Measurements from ENCODE around the gene IQSEC3.

Gene IQSEC3

GRCh38 chr12:211142-211465, 144.5 kb downstream of the IQSEC3 start:
- 100% methylated on average over 3 of the region's 3 CpGs for WGBS (ENCODE audit: insufficient coverage)
- H3K27me3 ChIP-seq (replicated peaks in 2 of 5; ENCODE audit: control insufficient read depth in 4 of 5, insufficient read depth in 5 of 5, low read length in 4 of 5): peaks cover 0 to 19% (median 15%) of the 10 kb centered on the region in 5 experiments
- H3K36me3 ChIP-seq (ENCODE audit: control insufficient read depth in 4 of 4, insufficient read depth in 4 of 4, low read length in 3 of 4): no peaks in the 10 kb centered on the region
- DNase-seq: no peak
- no peaks in the 10 kb centered on the region for H3K9me3 ChIP-seq (ENCODE audit: control extremely low read depth in 1 of 5, control insufficient read depth in 4 of 5, insufficient read depth in 2 of 5, low read depth in 1 of 5, low read length in 4 of 5)
- no peak overlapping the region for H3K27ac ChIP-seq (ENCODE audit: insufficient read depth in 1 of 2, low read depth in 1 of 2, low read length in 2 of 2, poor library complexity in 1 of 2, severe bottlenecking in 2 of 2)
- ChIA-PET POLR2A (no interaction called here), CTCF (interaction anchor here (1.0 to 5.2 kb wide), 3 partner anchors 10 to 103 kb away, joined by 3 to 31 read pairs (median 3); no protein-coding TSS in a partner anchor)
- H3K4me3 ChIP-seq (ENCODE audit: control insufficient read depth in 1 of 7, extremely low read depth in 1 of 7, insufficient read depth in 4 of 7, low read depth in 2 of 7, low read length in 6 of 7): no peak overlapping the region
- peaks cover 0 to 15% (median 11%) of the 10 kb centered on the region in 4 experiments for H3K4me1 ChIP-seq (ENCODE audit: control extremely low read depth in 1 of 4, control insufficient read depth in 4 of 4, insufficient read depth in 4 of 4, low read length in 3 of 4)

- 92% methylated on average over 15 of the region's 16 CpGs for WGBS (ENCODE audit: insufficient coverage)
- Histone ChIP-seq H3K9me3 (ENCODE audit: control extremely low read depth in 1 of 5, control insufficient read depth in 4 of 5, insufficient read depth in 2 of 5, low read depth in 1 of 5, low read length in 4 of 5) (no peaks in the 10 kb centered on the region), H3K4me1 (ENCODE audit: control extremely low read depth in 1 of 4, control insufficient read depth in 4 of 4, insufficient read depth in 4 of 4, low read length in 3 of 4) (peaks cover 0 to 15% (median 11%) of the 10 kb centered on the region in 4 experiments), H3K36me3 (ENCODE audit: control insufficient read depth in 4 of 4, insufficient read depth in 4 of 4, low read length in 3 of 4) (no peaks in the 10 kb centered on the region), H3K4me3 (ENCODE audit: control insufficient read depth in 1 of 7, extremely low read depth in 1 of 7, insufficient read depth in 4 of 7, low read depth in 2 of 7, low read length in 6 of 7) (no peak overlapping the region), H3K27me3 (replicated peaks in 2 of 5; ENCODE audit: control insufficient read depth in 4 of 5, insufficient read depth in 5 of 5, low read length in 4 of 5) (peaks cover 0 to 19% (median 9%) of the 10 kb centered on the region in 5 experiments), H3K27ac (ENCODE audit: insufficient read depth in 1 of 2, low read depth in 1 of 2, low read length in 2 of 2, poor library complexity in 1 of 2, severe bottlenecking in 2 of 2) (no peak overlapping the region)
- no peak for DNase-seq
- ChIA-PET POLR2A (no interaction called here), CTCF (interaction anchor here (1.0 to 5.2 kb wide), 3 partner anchors 9 to 104 kb away, joined by 3 to 31 read pairs (median 3); no protein-coding TSS in a partner anchor)
Observed at GRCh38 chr12:211639-212414, 145.3 kb downstream of the IQSEC3 start.

GRCh38 chr12:212415-212714, 145.8 kb downstream of the IQSEC3 start:
- 52% methylated on average over 6 of the region's 8 CpGs for WGBS (ENCODE audit: insufficient coverage)
- peaks cover 0 to 19% (median 9%) of the 10 kb centered on the region in 5 experiments for H3K27me3 ChIP-seq (replicated peaks in 2 of 5; ENCODE audit: control insufficient read depth in 4 of 5, insufficient read depth in 5 of 5, low read length in 4 of 5)

GRCh38 chr12:212715-213526, 146.4 kb downstream of the IQSEC3 start:
- Histone ChIP-seq H3K4me1 (ENCODE audit: control extremely low read depth in 1 of 4, control insufficient read depth in 4 of 4, insufficient read depth in 4 of 4, low read length in 3 of 4) (peaks cover 0 to 15% (median 11%) of the 10 kb centered on the region in 4 experiments), H3K4me3 (ENCODE audit: control insufficient read depth in 1 of 7, extremely low read depth in 1 of 7, insufficient read depth in 4 of 7, low read depth in 2 of 7, low read length in 6 of 7) (no peak overlapping the region), H3K27ac (ENCODE audit: insufficient read depth in 1 of 2, low read depth in 1 of 2, low read length in 2 of 2, poor library complexity in 1 of 2, severe bottlenecking in 2 of 2) (no peak overlapping the region), H3K9me3 (ENCODE audit: control extremely low read depth in 1 of 5, control insufficient read depth in 4 of 5, insufficient read depth in 2 of 5, low read depth in 1 of 5, low read length in 4 of 5) (no peaks in the 10 kb centered on the region), H3K36me3 (ENCODE audit: control insufficient read depth in 4 of 4, insufficient read depth in 4 of 4, low read length in 3 of 4) (no peaks in the 10 kb centered on the region), H3K27me3 (replicated peaks in 2 of 5; ENCODE audit: control insufficient read depth in 4 of 5, insufficient read depth in 5 of 5, low read length in 4 of 5) (peaks cover 0 to 19% (median 9%) of the 10 kb centered on the region in 5 experiments)
- peak in 1 of 3 donors; percentile 15 for DNase-seq
- CTCF ChIA-PET: interaction anchor here (1.0 to 5.2 kb wide), 3 partner anchors 8 to 12 kb away, joined by 4 to 31 read pairs (median 6); no protein-coding TSS in a partner anchor
- POLR2A ChIA-PET: no interaction called here
- WGBS (ENCODE audit: insufficient coverage): 65% methylated on average over 14 of the region's 22 CpGs

More at GRCh38 chr12:212415-212714, 145.8 kb downstream of the IQSEC3 start:
- H3K4me1 ChIP-seq (ENCODE audit: control extremely low read depth in 1 of 4, control insufficient read depth in 4 of 4, insufficient read depth in 4 of 4, low read length in 3 of 4): peaks cover 0 to 15% (median 11%) of the 10 kb centered on the region in 4 experiments
- H3K36me3 ChIP-seq (ENCODE audit: control insufficient read depth in 4 of 4, insufficient read depth in 4 of 4, low read length in 3 of 4): no peaks in the 10 kb centered on the region
- no peak overlapping the region for H3K27ac ChIP-seq (ENCODE audit: insufficient read depth in 1 of 2, low read depth in 1 of 2, low read length in 2 of 2, poor library complexity in 1 of 2, severe bottlenecking in 2 of 2)
- H3K4me3 ChIP-seq (ENCODE audit: control insufficient read depth in 1 of 7, extremely low read depth in 1 of 7, insufficient read depth in 4 of 7, low read depth in 2 of 7, low read length in 6 of 7): no peak overlapping the region
- ChIA-PET CTCF (interaction anchor here (1.8 to 5.2 kb wide), 2 partner anchors 8 kb away, joined by 6 to 31 read pairs; no protein-coding TSS in a partner anchor), POLR2A (no interaction called here)
- DNase-seq: peak; percentile 34 to 71 (median 69)
- no peaks in the 10 kb centered on the region for H3K9me3 ChIP-seq (ENCODE audit: control extremely low read depth in 1 of 5, control insufficient read depth in 4 of 5, insufficient read depth in 2 of 5, low read depth in 1 of 5, low read length in 4 of 5)

- Histone ChIP-seq H3K27me3 (replicated peaks in 2 of 5; ENCODE audit: control insufficient read depth in 4 of 5, insufficient read depth in 5 of 5, low read length in 4 of 5) (peaks cover 0 to 19% (median 7%) of the 10 kb centered on the region in 5 experiments), H3K4me3 (ENCODE audit: control insufficient read depth in 1 of 7, extremely low read depth in 1 of 7, insufficient read depth in 4 of 7, low read depth in 2 of 7, low read length in 6 of 7) (no peak overlapping the region), H3K4me1 (ENCODE audit: control extremely low read depth in 1 of 4, control insufficient read depth in 4 of 4, insufficient read depth in 4 of 4, low read length in 3 of 4) (peaks cover 0 to 15% (median 11%) of the 10 kb centered on the region in 4 experiments), H3K9me3 (ENCODE audit: control extremely low read depth in 1 of 5, control insufficient read depth in 4 of 5, insufficient read depth in 2 of 5, low read depth in 1 of 5, low read length in 4 of 5) (no peaks in the 10 kb centered on the region), H3K36me3 (ENCODE audit: control insufficient read depth in 4 of 4, insufficient read depth in 4 of 4, low read length in 3 of 4) (no peaks in the 10 kb centered on the region), H3K27ac (ENCODE audit: insufficient read depth in 1 of 2, low read depth in 1 of 2, low read length in 2 of 2, poor library complexity in 1 of 2, severe bottlenecking in 2 of 2) (no peak overlapping the region)
- ChIA-PET POLR2A (no interaction called here), CTCF (interaction anchor here (1.0 to 5.2 kb wide), 4 partner anchors 7 to 23 kb away, joined by 4 to 31 read pairs (median 6); no protein-coding TSS in a partner anchor)
- WGBS (ENCODE audit: insufficient coverage): 52% methylated on average over 10 of the region's 12 CpGs
- DNase-seq: no peak
Observed at GRCh38 chr12:213527-213932, 147.0 kb downstream of the IQSEC3 start.

- Histone ChIP-seq H3K4me1 (ENCODE audit: control extremely low read depth in 1 of 4, control insufficient read depth in 4 of 4, insufficient read depth in 4 of 4, low read length in 3 of 4) (peaks cover 0 to 15% (median 11%) of the 10 kb centered on the region in 4 experiments), H3K27me3 (replicated peaks in 2 of 5; ENCODE audit: control insufficient read depth in 4 of 5, insufficient read depth in 5 of 5, low read length in 4 of 5) (peaks cover 0 to 19% (median 7%) of the 10 kb centered on the region in 5 experiments), H3K36me3 (ENCODE audit: control insufficient read depth in 4 of 4, insufficient read depth in 4 of 4, low read length in 3 of 4) (no peaks in the 10 kb centered on the region), H3K9me3 (ENCODE audit: control extremely low read depth in 1 of 5, control insufficient read depth in 4 of 5, insufficient read depth in 2 of 5, low read depth in 1 of 5, low read length in 4 of 5) (no peaks in the 10 kb centered on the region), H3K27ac (ENCODE audit: insufficient read depth in 1 of 2, low read depth in 1 of 2, low read length in 2 of 2, poor library complexity in 1 of 2, severe bottlenecking in 2 of 2) (no peak within 1 kb of the TSS), H3K4me3 (ENCODE audit: control insufficient read depth in 1 of 7, extremely low read depth in 1 of 7, insufficient read depth in 4 of 7, low read depth in 2 of 7, low read length in 6 of 7) (no peak within 1 kb of the TSS)
- ChIA-PET CTCF (interaction anchor here (1.8 to 5.2 kb wide), 3 partner anchors 7 to 23 kb away, joined by 6 to 31 read pairs (median 7); no protein-coding TSS in a partner anchor), POLR2A (no interaction called here)
- no peak for DNase-seq
- 44% methylated on average over 8 of the region's 14 CpGs for WGBS (ENCODE audit: insufficient coverage)
Observed at GRCh38 chr12:214003-214741, 147.6 kb downstream of the IQSEC3 start, which contains the start of gene SLC6A12. Gene SLC6A12 (minus strand): TSS chr12:214157. CDS start chr12:209986, 4,171 bp downstream.

Measured in common myeloid progenitor, CD34-positive (primary cell).